Mesenchymal stem cell (in vitro differentiated cells and primary cell): Measurements from ENCODE around the gene SLC10A1.

Experiments
- DNase-seq: peaks from one replicate; pipeline ENCODE4 v3.0.0-alpha.2; 2013
- H2AFZ ChIP-seq: one replicate; pipeline ENCODE4 v1.6.1; 2013; ENCODE audit warnings: low read depth, mild to moderate bottlenecking, control low read depth, inconsistent platforms, low read length, moderate library complexity
- H2AK5ac ChIP-seq: 2 replicates; pipeline ENCODE4 v1.6.1; 2013; ENCODE audit warnings: low read length, moderate library complexity, mild to moderate bottlenecking, inconsistent platforms; ENCODE audit not compliant: severe bottlenecking
- H2BK120ac ChIP-seq: one replicate; pipeline ENCODE4 v1.6.1; 2013; ENCODE audit warnings: low read depth, mild to moderate bottlenecking, inconsistent platforms, low read length, moderate library complexity
- H2BK12ac ChIP-seq, 2 experiments: one replicate each; pipeline ENCODE4 v1.6.1; 2013; ENCODE audit warnings: inconsistent platforms in 2 of 2, low read length in 2 of 2, mild to moderate bottlenecking in 2 of 2, moderate library complexity in 2 of 2, control low read depth in 1 of 2
- H2BK15ac ChIP-seq: one replicate; pipeline ENCODE4 v1.6.1; 2013; ENCODE audit warnings: mild to moderate bottlenecking, low read depth, inconsistent platforms; ENCODE audit not compliant: poor library complexity, severe bottlenecking
- H2BK5ac ChIP-seq: 2 replicates; pipeline ENCODE4 v1.6.1; 2013; ENCODE audit warnings: low read depth, mild to moderate bottlenecking, low read length, control low read depth, inconsistent platforms; ENCODE audit not compliant: poor library complexity, severe bottlenecking
- H3K14ac ChIP-seq, 2 experiments: one replicate each; pipeline ENCODE4 v1.6.1; 2013; ENCODE audit warnings: inconsistent platforms in 2 of 2, low read length in 2 of 2, control low read depth in 1 of 2, mild to moderate bottlenecking in 1 of 2, moderate library complexity in 1 of 2
- H3K18ac ChIP-seq, 2 experiments: one replicate each; pipeline ENCODE4 v1.6.1; 2013; ENCODE audit warnings: inconsistent platforms in 2 of 2, low read length in 2 of 2, control low read depth in 1 of 2, low read depth in 1 of 2, mild to moderate bottlenecking in 1 of 2
- H3K23ac ChIP-seq, 2 experiments: one replicate each; pipeline ENCODE4 v1.6.1; 2013; ENCODE audit warnings: inconsistent platforms in 2 of 2, low read length in 2 of 2, mild to moderate bottlenecking in 2 of 2, moderate library complexity in 2 of 2, control low read depth in 1 of 2
- H3K27ac ChIP-seq: 2 replicates; pipeline ENCODE4 v1.5.1; 2013; ENCODE audit warnings: mild to moderate bottlenecking, moderate library complexity, low read length, control low read depth, inconsistent platforms; ENCODE audit not compliant: poor library complexity, severe bottlenecking
- H3K27me3 ChIP-seq, 2 experiments: 2 replicates each; pipeline versions ENCODE4 v1.6.1 to v1.7.0; 2013; ENCODE audit warnings: low read length in 2 of 2, mild to moderate bottlenecking in 2 of 2, moderate library complexity in 2 of 2, control low read depth in 1 of 2, inconsistent platforms in 1 of 2; ENCODE audit not compliant: control insufficient read depth in 1 of 2, insufficient read depth in 1 of 2
- H3K36me3 ChIP-seq, 2 experiments: 2 replicates each; pipeline versions ENCODE4 v1.6.1 to v1.7.0; 2013; ENCODE audit warnings: low read length in 2 of 2, control low read depth in 1 of 2, inconsistent platforms in 1 of 2, low read depth in 1 of 2, mild to moderate bottlenecking in 1 of 2; ENCODE audit not compliant: insufficient read depth in 2 of 2, control insufficient read depth in 1 of 2
- H3K4ac ChIP-seq, 2 experiments: one replicate each; pipeline ENCODE4 v1.6.1; 2013; ENCODE audit warnings: inconsistent platforms in 2 of 2, low read length in 2 of 2, mild to moderate bottlenecking in 2 of 2, moderate library complexity in 2 of 2, control low read depth in 1 of 2, low read depth in 1 of 2
- H3K4me1 ChIP-seq: 2 replicates; pipeline ENCODE4 v1.6.1; 2013; ENCODE audit warnings: low read depth, low read length, control low read depth; ENCODE audit not compliant: control insufficient read depth, insufficient read depth
- H3K4me2 ChIP-seq: 2 replicates; pipeline ENCODE4 v1.6.1; 2013; ENCODE audit warnings: low read length, mild to moderate bottlenecking, inconsistent platforms; ENCODE audit not compliant: poor library complexity, severe bottlenecking
- H3K4me3 ChIP-seq, 2 experiments: 2 replicates each; pipeline versions ENCODE4 v1.5.1 to v1.7.0; 2013; ENCODE audit warnings: low read length in 2 of 2, mild to moderate bottlenecking in 2 of 2, control low read depth in 1 of 2, low read depth in 1 of 2; ENCODE audit not compliant: insufficient read depth in 1 of 2
- H3K79me1 ChIP-seq: replicated peaks from 2 replicates; pipeline ENCODE4 v1.6.1; 2013; ENCODE audit warnings: mild to moderate bottlenecking, control low read depth, low read length, inconsistent platforms; ENCODE audit not compliant: poor library complexity, severe bottlenecking
- H3K9ac ChIP-seq: 2 replicates; pipeline ENCODE4 v1.7.0; 2013; ENCODE audit warnings: mild to moderate bottlenecking, low read length, moderate library complexity
- H3K9me3 ChIP-seq: 2 replicates; pipeline ENCODE4 v1.7.0; 2013; ENCODE audit warnings: mild to moderate bottlenecking, low read length; ENCODE audit not compliant: control insufficient read depth
- H4K8ac ChIP-seq: one replicate; pipeline ENCODE4 v1.6.1; 2013; ENCODE audit warnings: inconsistent platforms, mild to moderate bottlenecking, low read length, moderate library complexity
- H4K91ac ChIP-seq: one replicate; pipeline ENCODE4 v1.6.1; 2013; ENCODE audit warnings: mild to moderate bottlenecking, low read length, inconsistent platforms
- WGBS: methylation state at CpG from one replicate; pipeline ENCODE4 v1.1.7; 2013; ENCODE audit warnings: mixed read lengths; 5-methylcytosine and 5-hydroxymethylcytosine counted together

The SLC10A1 gene

GRCh38 chr14:69804902-69805301 is 7.9 kb upstream of the SLC10A1 start:
- no peak overlapping the region for H2BK15ac ChIP-seq

DNA sequence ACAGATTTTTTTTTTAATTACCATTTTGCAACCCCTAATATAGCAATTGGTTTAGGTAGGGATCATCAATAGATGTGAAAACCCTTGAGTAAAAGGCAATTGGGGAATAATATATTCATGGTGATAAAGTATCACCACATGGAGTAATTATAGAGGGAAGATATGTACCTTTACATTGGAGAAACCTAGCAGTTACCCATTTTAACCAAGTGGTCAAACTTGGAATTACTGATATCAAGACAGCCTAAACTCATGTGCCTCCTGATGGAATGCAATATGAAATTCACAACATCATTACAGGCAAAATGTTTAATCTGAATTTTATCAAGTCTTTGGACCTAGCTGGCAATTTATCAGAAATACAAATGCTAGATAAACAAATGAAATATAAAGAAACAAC is 6.7 kb upstream of the SLC10A1 start:
- Histone ChIP-seq H2AK5ac (no peak overlapping the region), H3K9ac (no peak overlapping the region), H2BK5ac (no peak overlapping the region), H3K18ac (no peak overlapping the region), H3K4me3 (no peak overlapping the region), H4K91ac (no peak overlapping the region), H3K23ac (no peak overlapping the region), H2AFZ (no peak overlapping the region), H2BK12ac (no peak overlapping the region), H3K27ac (no peak overlapping the region), H3K36me3 (no peaks in the 10 kb centered on the region), H3K79me1 (no peaks in the 10 kb centered on the region), H3K27me3 (peaks cover 1 to 5% of the 10 kb centered on the region in 2 experiments), H3K4ac (no peak overlapping the region), H3K14ac (no peak overlapping the region), H3K9me3 (no peaks in the 10 kb centered on the region), H2BK15ac (no peak overlapping the region), H4K8ac (no peak overlapping the region), H2BK120ac (no peak overlapping the region), H3K4me1 (no peaks in the 10 kb centered on the region), H3K4me2 (no peak overlapping the region)
- DNase-seq, result no peak

More at GRCh38 chr14:69804902-69805301, 7.9 kb upstream of the SLC10A1 start:
- Histone ChIP-seq H3K4me2 (no peak overlapping the region), H2AK5ac (no peak overlapping the region), H3K23ac (no peak overlapping the region), H2AFZ (no peak overlapping the region), H2BK120ac (no peak overlapping the region), H3K4me3 (no peak overlapping the region), H2BK5ac (no peak overlapping the region), H3K18ac (no peak overlapping the region), H4K91ac (no peak overlapping the region), H4K8ac (no peak overlapping the region), H3K79me1 (no peaks in the 10 kb centered on the region), H3K14ac (no peak overlapping the region), H3K27me3 (peaks cover 5% of the 10 kb centered on the region in 2 experiments), H3K36me3 (no peaks in the 10 kb centered on the region), H2BK12ac (no peak overlapping the region), H3K9ac (no peak overlapping the region), H3K27ac (no peak overlapping the region), H3K9me3 (no peaks in the 10 kb centered on the region), H3K4ac (no peak overlapping the region), H3K4me1 (no peaks in the 10 kb centered on the region)
- WGBS, result 68% methylated on average over 2 of the region's 2 CpGs
- DNase-seq, result no peak

- Histone ChIP-seq H3K4me2 (no peak overlapping the region), H4K8ac (no peak overlapping the region), H3K4ac (no peak overlapping the region), H3K9ac (no peak overlapping the region), H3K36me3 (no peaks in the 10 kb centered on the region), H3K9me3 (no peaks in the 10 kb centered on the region), H3K23ac (no peak overlapping the region), H4K91ac (no peak overlapping the region), H3K4me1 (no peaks in the 10 kb centered on the region), H3K79me1 (no peaks in the 10 kb centered on the region), H2BK120ac (no peak overlapping the region), H3K18ac (no peak overlapping the region), H3K27ac (no peak overlapping the region), H2BK15ac (no peak overlapping the region), H2BK5ac (no peak overlapping the region), H3K27me3 (peaks cover 17 to 21% of the 10 kb centered on the region in 2 experiments), H2AFZ (no peak overlapping the region), H2AK5ac (no peak overlapping the region), H3K4me3 (no peak overlapping the region), H2BK12ac (no peak overlapping the region), H3K14ac (no peak overlapping the region)
- WGBS, result 93% methylated on average over 4 of the region's 4 CpGs
- DNase-seq, result no peak
Measured at GRCh38 chr14:69798339-69798735, 1.3 kb upstream of the SLC10A1 start.

- Histone ChIP-seq H2BK12ac (no peak overlapping the region), H2BK120ac (no peak overlapping the region), H4K8ac (no peak overlapping the region), H3K4me3 (no peak overlapping the region), H2BK15ac (no peak overlapping the region), H3K4me1 (no peaks in the 10 kb centered on the region), H3K27ac (no peak overlapping the region), H3K14ac (no peak overlapping the region), H2BK5ac (no peak overlapping the region), H3K9ac (no peak overlapping the region), H3K23ac (peak overlapping the region in 1 of 2 experiments; percentile 28), H3K4me2 (no peak overlapping the region), H4K91ac (no peak overlapping the region), H2AFZ (no peak overlapping the region), H3K4ac (no peak overlapping the region), H3K27me3 (peaks cover 17 to 21% of the 10 kb centered on the region in 2 experiments), H3K9me3 (no peaks in the 10 kb centered on the region), H3K36me3 (no peaks in the 10 kb centered on the region), H3K79me1 (no peaks in the 10 kb centered on the region), H3K18ac (no peak overlapping the region), H2AK5ac (no peak overlapping the region)
- WGBS, result 74% methylated on average over 4 of the region's 5 CpGs
- no peak for DNase-seq
Measured at GRCh38 chr14:69797573-69798338, 715 bp upstream of the SLC10A1 start.
